GM21576 (cell line): Measurements from ENCODE around the gene OMP.

Experiments used
- ATAC-seq: cut with Tn5 transposase; IDR thresholded peaks from one replicate; pipeline ENCODE4 v1.9.1; 2021; ENCODE audit warnings: mild to moderate bottlenecking, moderate library complexity; ENCODE audit not compliant: unreplicated experiment

Gene OMP

GRCh38 chr11:77068457-77069335 is 33.9 kb upstream of the OMP start:
- no peak for ATAC-seq

- ATAC-seq: no peak
These were observed 33.2 kb upstream of the OMP start for GRCh38 chr11:77069336-77069968.

GRCh38 chr11:77069969-77070582 is 32.6 kb upstream of the OMP start:
- ATAC-seq: no peak

GRCh38 chr11:77071077-77071476 is 31.6 kb upstream of the OMP start:
- no peak for ATAC-seq

GRCh38 chr11:77071671-77072605 is 30.7 kb upstream of the OMP start:
- no peak for ATAC-seq

GRCh38 chr11:77072851-77073327 is 29.8 kb upstream of the OMP start:
- ATAC-seq: no peak

GRCh38 chr11:77073328-77074001 is 29.2 kb upstream of the OMP start:
- no peak for ATAC-seq

- no peak for ATAC-seq
These were observed 28.4 kb upstream of the OMP start for GRCh38 chr11:77074205-77074604.

GRCh38 chr11:77074626-77075221 is 27.9 kb upstream of the OMP start:
- no peak for ATAC-seq

GRCh38 chr11:77075425-77075905 is 27.2 kb upstream of the OMP start:
- no peak for ATAC-seq

- no peak for ATAC-seq
These were observed 23.0 kb upstream of the OMP start for GRCh38 chr11:77079666-77080065.

- ATAC-seq: no peak
These were observed 21.9 kb upstream of the OMP start for GRCh38 chr11:77080643-77081210.

- no peak for ATAC-seq
These were observed 21.2 kb upstream of the OMP start for GRCh38 chr11:77081381-77081851.

GRCh38 chr11:77081976-77082836 is 20.4 kb upstream of the OMP start:
- no peak for ATAC-seq

- ATAC-seq: no peak
These were observed 19.6 kb upstream of the OMP start for GRCh38 chr11:77082838-77083565.

GRCh38 chr11:77083566-77084245 is 18.9 kb upstream of the OMP start:
- no peak for ATAC-seq
